KOPT-K1 (cell line): ENCODE results near the gene GRIN2D.

Source experiments
- H3K27ac ChIP-seq: fragments of 200-600 bp; sonication (generic); 2 replicates; pipeline ENCODE4 v1.5.1; 2016; ENCODE audit warnings: antibody characterized with exemption, mild to moderate bottlenecking, low read depth, low read length; ENCODE audit not compliant: poor library complexity, severe bottlenecking
- H3K36me3 ChIP-seq: fragments of 200-600 bp; sonication (generic); 2 replicates; pipeline ENCODE4 v1.5.1; 2017; ENCODE audit warnings: antibody characterized with exemption, mild to moderate bottlenecking, low read length, moderate library complexity; ENCODE audit not compliant: insufficient read depth
- H3K9me3 ChIP-seq: fragments of 200-600 bp; sonication (generic); 2 replicates; pipeline ENCODE4 v1.5.1; 2017; ENCODE audit warnings: antibody characterized with exemption, low read length, mild to moderate bottlenecking; ENCODE audit not compliant: insufficient read depth, poor library complexity, severe bottlenecking

Gene GRIN2D

DNA sequence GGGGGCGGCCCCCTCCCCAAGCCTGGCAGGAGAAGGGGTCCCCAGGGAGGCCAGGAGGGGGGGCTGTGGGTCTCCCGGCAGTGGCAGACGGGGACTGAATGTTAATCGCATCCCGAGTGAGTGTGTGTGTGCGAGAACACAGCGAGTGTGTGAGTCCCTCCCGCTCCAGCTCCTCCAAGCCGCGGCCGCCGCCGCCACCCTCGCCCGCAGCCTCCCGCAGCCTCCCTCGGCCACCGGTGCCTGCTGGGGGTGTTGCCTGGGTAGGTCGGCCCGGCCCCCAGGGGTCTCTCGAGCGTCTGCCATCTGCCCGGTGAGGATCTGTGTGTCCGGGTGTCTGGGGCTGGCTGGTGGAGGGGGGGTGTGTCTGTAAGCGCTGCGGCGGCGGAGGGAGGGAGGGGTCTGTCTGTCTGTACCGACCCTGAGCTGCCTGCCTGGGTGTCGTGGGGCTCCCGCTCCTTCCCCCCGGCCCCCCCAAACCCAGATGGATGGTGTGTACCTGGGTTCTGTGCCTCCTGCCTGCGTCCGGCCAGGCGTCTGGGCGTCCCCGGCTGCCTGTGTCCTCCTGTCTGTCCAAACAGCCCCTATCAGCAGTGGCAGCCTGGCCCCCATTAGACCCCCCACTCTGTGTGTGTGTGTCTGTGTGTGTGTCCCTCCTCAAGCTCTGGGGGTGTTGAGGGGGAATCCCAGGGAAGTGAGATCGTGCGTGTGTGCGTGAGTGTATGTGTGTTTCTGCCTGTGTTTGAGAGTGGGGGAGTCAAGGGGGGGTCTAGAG lies at the start of gene GRIN2D:
Gene GRIN2D, plus strand, starts transcription at position 110 of the 772 bp plus-strand sequence. CDS start 4,725 bp downstream, outside the sequence.
- no peak within 1 kb of the TSS for H3K27ac ChIP-seq

DNA sequence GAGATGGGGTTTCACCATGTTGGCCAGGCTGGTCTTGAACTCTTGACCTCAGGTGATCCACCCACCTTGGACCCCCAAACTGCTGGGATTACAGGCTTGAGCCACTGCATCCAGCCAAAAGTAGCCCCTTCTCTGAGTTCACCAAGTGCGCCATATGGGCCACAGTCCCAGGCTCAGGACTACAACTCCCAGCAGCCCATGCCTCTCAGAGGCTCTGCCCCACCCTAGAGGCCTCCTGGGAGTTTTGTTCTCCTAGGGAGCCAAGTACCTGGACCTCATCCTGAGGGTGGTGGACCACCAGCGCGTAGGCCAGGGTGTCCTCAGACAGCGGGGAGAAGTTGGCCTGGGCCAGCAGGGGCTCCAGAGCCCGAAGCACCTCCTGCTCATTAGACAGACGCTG lies 48.6 kb upstream of the GRIN2D start:
- Histone ChIP-seq H3K9me3 (no peaks in the 10 kb centered on the region), H3K36me3 (no peaks in the 10 kb centered on the region; the same call in 1 of the 2 replicates), H3K27ac (no peak overlapping the region)

More for the DNA sequence above, at the start of gene GRIN2D:
- no peaks in the 10 kb centered on the region for H3K9me3 ChIP-seq
- H3K36me3 ChIP-seq: peaks cover 8% of the 10 kb centered on the region

DNA sequence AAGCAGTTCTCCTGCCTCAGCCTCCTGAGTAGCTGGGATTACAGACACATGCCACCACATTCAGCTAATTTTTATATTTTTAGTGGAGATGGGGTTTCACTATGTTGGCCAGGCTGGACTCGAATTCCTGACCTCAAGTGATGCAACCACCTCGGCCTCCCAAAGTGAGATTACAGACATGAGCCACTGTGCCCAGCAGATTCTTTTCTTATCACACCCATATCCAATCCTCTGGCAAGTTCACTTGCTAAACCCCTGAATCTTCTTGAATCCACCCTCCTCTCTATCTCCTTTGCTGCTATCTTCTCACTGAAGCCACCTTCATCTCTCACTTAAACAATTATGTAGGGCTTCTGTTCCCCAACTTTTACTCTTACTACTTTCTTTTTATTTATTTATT lies 47.3 kb upstream of the GRIN2D start:
- no peak overlapping the region for H3K27ac ChIP-seq
- no peaks in the 10 kb centered on the region; the same call in 1 of the 2 replicates for H3K36me3 ChIP-seq
- H3K9me3 ChIP-seq: no peaks in the 10 kb centered on the region

DNA sequence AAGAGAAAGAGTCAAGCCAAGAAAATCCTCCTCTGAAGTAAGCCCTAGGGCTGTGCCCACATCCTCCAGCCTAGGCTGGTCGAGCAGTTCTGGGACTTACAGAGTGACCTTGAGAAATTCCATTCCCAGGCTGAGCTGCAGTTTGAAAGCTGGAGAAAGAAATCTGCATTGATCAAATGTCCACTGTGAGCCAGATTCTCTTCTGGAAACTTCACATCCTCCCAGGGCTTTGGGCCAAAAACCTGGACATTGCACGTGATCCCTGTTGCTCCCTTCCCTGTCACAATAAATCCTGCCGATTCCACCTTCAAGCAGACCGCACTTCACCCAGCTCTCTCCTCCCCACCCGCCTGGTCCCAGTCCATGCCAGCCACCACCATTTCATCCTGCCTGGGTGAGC lies 45.4 kb upstream of the GRIN2D start:
- Histone ChIP-seq H3K9me3 (no peaks in the 10 kb centered on the region), H3K27ac (no peak overlapping the region), H3K36me3 (no peaks in the 10 kb centered on the region)

DNA sequence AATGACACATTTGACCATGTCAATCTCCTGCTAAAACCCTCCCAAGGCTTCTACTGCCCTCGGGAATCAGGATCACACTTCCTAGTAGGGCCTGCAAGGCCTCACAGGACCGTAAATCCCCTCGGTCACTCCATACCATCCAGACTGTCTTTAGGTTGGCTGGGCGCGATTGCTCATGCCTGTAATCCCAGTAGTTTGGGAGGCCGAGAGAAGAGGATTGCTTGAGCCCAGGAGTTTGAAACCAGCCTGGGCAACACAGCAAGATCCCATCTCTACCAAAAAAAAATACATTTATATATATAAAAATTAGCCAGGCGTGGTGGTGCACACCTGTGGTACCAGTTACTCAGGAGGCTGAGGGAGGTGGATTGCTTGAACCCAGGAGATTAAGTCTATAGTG lies 44.7 kb upstream of the GRIN2D start:
- no peak overlapping the region for H3K27ac ChIP-seq
- no peaks in the 10 kb centered on the region for H3K9me3 ChIP-seq
- no peaks in the 10 kb centered on the region for H3K36me3 ChIP-seq

DNA sequence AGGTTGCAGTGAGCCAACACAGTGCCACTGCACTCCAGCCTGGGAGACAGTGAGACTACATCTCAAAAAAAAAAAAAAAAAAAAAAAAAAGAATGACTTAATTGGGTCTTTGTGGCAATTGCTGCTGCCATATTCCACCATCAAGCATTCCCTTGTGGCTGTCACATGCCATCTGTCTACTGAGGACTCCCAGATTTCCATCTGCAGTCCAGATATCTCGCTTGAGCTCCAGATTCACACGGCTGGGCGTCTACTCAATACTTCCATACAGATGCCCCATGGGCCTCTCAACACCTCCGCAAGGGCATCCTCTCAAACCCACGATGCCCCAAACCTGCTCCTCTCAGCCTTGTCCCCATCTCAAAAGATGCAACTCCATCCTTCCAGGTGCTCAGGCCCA lies 42.6 kb upstream of the GRIN2D start:
- no peak overlapping the region for H3K27ac ChIP-seq
- H3K36me3 ChIP-seq: no peaks in the 10 kb centered on the region
- no peaks in the 10 kb centered on the region for H3K9me3 ChIP-seq

DNA sequence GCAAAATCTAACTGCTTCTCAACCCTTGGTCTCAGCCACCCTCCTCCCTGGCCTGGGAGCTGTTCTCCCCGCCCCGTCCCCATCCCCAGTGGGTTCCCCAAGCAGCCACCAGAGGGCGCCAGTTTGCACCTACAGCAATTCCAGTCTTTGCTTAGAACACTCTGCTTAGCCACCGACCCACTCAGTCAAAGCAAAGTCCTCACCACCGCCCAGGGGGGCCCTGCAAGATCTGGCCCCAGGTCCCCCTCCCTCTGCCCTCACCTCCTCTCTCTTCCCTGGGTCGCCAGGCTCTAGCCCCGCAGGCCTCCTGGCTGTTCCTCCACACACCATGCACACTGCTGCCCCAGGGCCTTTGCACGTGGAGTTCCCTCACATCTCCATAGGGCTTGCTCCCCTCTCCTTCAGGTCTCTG lies 42.1 kb upstream of the GRIN2D start:
- Histone ChIP-seq H3K27ac (no peak overlapping the region), H3K36me3 (no peaks in the 10 kb centered on the region), H3K9me3 (no peaks in the 10 kb centered on the region)

DNA sequence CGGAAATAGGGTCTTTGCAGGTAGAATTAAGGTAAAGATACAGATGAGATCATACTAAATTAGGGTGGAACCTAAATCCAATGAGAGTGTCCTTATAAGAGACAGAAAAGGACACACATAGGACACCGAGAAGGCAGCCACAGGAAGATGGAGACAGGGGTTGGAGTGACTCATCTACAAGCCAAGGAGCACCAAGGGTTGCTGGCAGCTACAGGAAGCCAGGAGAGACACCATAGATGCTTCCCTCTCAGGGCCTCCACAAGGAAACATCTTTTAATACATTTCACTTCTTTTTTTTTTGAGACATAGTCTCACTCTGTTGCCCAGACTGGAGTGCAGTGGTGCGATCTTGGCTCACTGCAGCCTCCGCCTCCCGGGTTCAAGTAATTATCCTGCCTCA lies 39.8 kb upstream of the GRIN2D start:
- no peak overlapping the region for H3K27ac ChIP-seq
- H3K9me3 ChIP-seq: no peaks in the 10 kb centered on the region
- H3K36me3 ChIP-seq: no peaks in the 10 kb centered on the region

DNA sequence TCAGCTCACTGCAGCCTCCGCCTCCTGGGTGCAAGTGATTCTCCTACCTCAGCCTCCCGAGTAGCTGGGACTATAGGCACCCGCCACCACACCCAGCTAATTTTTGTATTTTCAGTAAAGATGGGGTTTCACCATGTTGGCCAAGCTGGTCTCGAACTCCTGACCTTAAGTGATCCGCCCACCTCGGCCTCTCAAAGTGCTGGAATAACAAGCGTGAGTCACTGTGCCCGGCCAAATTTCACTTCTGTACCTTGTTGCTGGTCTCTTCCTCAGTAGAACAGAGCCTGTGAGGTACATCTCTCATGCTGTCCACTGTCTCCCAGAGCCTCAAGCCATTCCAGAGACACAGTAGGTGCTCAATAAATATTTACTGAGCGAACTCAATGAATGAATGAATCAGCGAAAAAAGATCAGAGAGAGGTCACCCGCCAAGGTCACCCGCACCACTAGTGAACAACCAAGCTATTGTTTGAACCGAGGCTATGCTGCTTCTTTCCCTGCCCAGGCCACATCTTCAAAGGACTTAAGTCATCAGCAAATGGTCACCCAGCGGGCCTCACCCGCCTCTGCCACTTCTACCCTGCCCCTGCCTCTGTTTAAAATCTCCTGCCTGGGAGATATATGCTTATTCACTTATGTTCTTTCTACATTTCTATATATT lies 39.0 kb upstream of the GRIN2D start:
- Histone ChIP-seq H3K27ac (no peak overlapping the region), H3K9me3 (no peaks in the 10 kb centered on the region), H3K36me3 (no peaks in the 10 kb centered on the region)

DNA sequence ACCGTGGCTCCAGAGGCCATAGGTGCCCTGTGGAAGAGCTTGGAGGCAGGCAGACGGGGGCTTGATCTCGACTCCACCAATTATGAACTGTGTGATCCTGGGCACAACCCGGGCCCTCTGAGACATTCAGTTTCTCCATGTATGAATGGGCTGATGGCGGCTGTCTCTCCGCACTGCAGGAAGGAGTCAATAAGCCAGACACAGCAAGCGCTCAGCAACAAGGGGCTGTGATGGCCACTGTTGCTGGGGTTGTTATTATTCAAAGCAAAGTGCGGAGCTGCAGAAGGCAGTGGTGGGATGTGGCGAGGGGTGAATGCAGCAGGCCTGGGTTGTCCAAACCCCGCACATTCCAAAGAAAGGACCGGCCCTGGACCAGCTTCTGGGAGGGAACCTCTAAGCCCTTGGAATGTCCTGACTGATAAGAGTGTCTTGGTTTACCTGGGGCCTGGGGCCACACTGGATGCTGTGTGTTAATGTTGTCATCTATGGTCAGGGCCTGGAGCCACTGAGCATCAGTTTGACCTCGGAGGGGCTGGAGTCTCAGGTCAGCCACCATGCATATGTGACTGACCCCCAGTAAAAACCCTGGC lies 38.0 kb upstream of the GRIN2D start:
- Histone ChIP-seq H3K9me3 (no peaks in the 10 kb centered on the region), H3K27ac (no peak overlapping the region), H3K36me3 (no peaks in the 10 kb centered on the region)

DNA sequence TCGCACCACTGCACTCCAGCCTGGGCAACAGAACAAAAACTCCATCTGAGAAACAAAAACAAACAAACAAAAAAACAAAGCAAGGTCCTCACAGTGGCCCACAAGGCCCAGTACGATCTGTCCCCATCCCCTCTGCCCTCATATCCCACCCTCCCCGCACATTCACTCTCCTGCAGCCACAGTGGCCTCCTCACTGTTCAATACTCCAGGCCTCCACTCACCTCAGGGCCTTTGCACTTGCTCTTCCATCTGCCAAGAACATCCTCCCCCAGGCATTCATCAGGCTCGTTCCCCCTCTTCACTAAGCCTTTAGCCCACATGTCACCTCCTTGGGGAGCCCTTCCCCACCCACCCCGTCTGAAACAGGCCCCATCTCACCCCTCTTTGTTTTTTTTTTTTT lies 34.3 kb upstream of the GRIN2D start:
- H3K36me3 ChIP-seq: no peaks in the 10 kb centered on the region
- H3K9me3 ChIP-seq: no peaks in the 10 kb centered on the region
- H3K27ac ChIP-seq: no peak overlapping the region

DNA sequence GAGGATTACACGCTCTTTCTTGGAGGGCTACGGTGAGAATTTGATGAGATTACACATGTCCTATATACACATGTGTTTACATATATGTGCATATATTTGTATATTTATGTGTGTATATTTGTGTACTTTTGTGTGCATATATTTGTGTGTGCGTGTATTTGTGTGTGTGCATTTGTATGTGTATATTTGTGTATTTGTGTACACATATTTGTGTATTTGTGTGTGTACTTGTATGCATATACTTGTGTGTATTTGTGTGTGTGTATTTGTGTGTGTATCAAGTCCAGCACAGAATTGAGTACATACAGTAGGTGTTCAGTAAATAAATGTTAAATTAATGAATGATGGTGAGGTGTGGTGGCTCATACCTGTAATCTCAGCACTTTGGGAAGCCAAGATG lies 31.6 kb upstream of the GRIN2D start:
- no peaks in the 10 kb centered on the region for H3K9me3 ChIP-seq
- H3K36me3 ChIP-seq: no peaks in the 10 kb centered on the region
- no peak overlapping the region for H3K27ac ChIP-seq

DNA sequence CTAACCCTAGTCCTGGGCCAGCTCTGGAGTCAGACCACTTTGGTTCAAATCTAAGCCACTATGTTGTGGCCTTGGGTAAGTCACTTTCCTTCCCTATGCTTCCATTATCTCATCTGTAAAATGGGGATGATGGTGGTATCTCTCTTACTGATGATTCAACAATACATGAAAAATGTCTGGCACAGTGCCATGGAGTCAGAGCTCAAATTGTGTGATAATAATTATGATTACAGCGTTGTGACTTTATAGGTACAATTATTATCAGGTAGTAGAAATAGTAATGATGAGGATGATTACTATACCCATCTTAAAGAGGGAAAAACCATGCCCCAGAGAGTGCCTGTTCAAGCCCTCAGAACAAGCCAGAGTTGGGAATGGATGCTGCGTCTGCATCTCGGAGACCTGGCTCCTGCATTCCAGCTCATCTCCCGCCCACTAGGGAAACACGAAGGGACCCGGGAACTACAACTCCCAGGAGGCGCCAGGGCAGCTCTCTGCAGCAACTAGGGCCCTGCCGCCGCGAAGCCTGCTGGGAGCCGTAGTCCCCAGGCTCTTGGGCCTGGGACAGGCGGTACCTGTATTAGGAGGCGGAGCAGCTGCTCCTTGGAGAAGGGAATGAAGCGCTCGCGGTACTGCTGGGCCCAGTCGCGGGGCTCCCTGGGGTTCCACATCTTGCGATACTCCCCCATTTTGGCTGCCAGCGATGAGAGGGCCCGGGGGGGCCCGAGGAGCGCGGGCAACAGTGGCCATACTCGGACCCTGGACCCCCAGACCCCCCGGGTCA lies 30.6 kb upstream of the GRIN2D start:
- H3K27ac ChIP-seq: peak overlapping the region; percentile 90
- H3K36me3 ChIP-seq: no peaks in the 10 kb centered on the region
- no peaks in the 10 kb centered on the region for H3K9me3 ChIP-seq

DNA sequence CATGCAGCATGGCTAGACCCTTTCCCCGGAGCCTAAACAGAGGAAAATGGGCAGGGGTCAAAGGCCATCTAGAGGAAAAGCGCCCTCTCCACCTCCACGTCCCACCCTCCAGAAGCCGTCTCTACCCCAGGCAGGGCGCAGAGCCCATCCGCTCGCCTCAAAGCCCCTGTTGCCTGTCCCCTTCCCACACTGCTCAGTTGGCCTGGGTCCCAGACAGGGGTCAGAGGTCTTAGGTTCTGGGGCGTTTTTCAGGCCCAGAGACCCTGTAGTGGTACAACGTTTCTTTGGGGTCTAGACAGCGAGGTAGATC lies 30.0 kb upstream of the GRIN2D start:
- Histone ChIP-seq H3K9me3 (no peaks in the 10 kb centered on the region), H3K36me3 (no peaks in the 10 kb centered on the region), H3K27ac (peak overlapping the region; percentile 90)
